HG02610 (cell line): ENCODE data around the gene GOSR2.
"Not testable (repeated sequence)": the region's sequence is repeated elsewhere in the genome, so short reads cannot be mapped to it uniquely, and the experiment has no call there.

Experiments used
- ATAC-seq: cut with Tn5 transposase; IDR thresholded peaks from one replicate; pipeline ENCODE4 v1.9.1; 2021; ENCODE audit warnings: mild to moderate bottlenecking, moderate library complexity; ENCODE audit not compliant: unreplicated experiment

GOSR2 gene

GRCh38 chr17:46928467-46929261, 5.7 kb downstream of the GOSR2 start:
- no peak for ATAC-seq

- ATAC-seq = no peak
These were observed 6.5 kb downstream of the GOSR2 start for GRCh38 chr17:46929413-46929812.

- no peak for ATAC-seq
These were observed 7.1 kb downstream of the GOSR2 start for GRCh38 chr17:46930051-46930450.

- ATAC-seq = no peak
These were observed 8.6 kb downstream of the GOSR2 start for GRCh38 chr17:46931596-46931995.

- ATAC-seq = no peak
These were observed 12.8 kb downstream of the GOSR2 start for GRCh38 chr17:46935658-46936266.

GRCh38 chr17:46940692-46941404, 17.9 kb downstream of the GOSR2 start:
- ATAC-seq = peak; percentile 57

GRCh38 chr17:46942441-46943217, 19.7 kb downstream of the GOSR2 start:
- ATAC-seq = no peak

- ATAC-seq = no peak
These were observed 20.2 kb downstream of the GOSR2 start for GRCh38 chr17:46943218-46943500.

GRCh38 chr17:46943501-46944393, 20.8 kb downstream of the GOSR2 start:
- ATAC-seq = no peak

GRCh38 chr17:46944931-46945330, 22.0 kb downstream of the GOSR2 start:
- ATAC-seq = no peak

- no peak for ATAC-seq
These were observed 24.3 kb downstream of the GOSR2 start for GRCh38 chr17:46947216-46947615.

- ATAC-seq = no peak
These were observed 25.6 kb downstream of the GOSR2 start for GRCh38 chr17:46948544-46948943.

GRCh38 chr17:46949291-46950174, 26.6 kb downstream of the GOSR2 start:
- no peak for ATAC-seq

GRCh38 chr17:46950342-46950996, 27.5 kb downstream of the GOSR2 start:
- no peak for ATAC-seq

- no peak for ATAC-seq
These were observed 28.1 kb downstream of the GOSR2 start for GRCh38 chr17:46950997-46951621.

GRCh38 chr17:46951706-46952105, 28.7 kb downstream of the GOSR2 start:
- no peak for ATAC-seq

GRCh38 chr17:46952115-46952514, 29.2 kb downstream of the GOSR2 start:
- ATAC-seq = no peak

GRCh38 chr17:46953191-46953590, 30.2 kb downstream of the GOSR2 start:
- not testable (repeated sequence) for ATAC-seq
